Large intestine (tissue), 3 donors: ENCODE measurements around the gene HSPB3. TPM values are rescaled to one million over a fixed set of nuclear protein-coding genes. Genes with fewer than 3 reads are reported as not detected.
"Not testable (repeated sequence)": the region's sequence is repeated elsewhere in the genome, so short reads cannot be mapped to it uniquely, and the experiment has no call there.

Source experiments
- DNase-seq, 2 donors: peaks; one replicate each; pipeline versions ENCODE4 v3.0.0 to v3.0.0-alpha.2; 2013
- H3K27ac ChIP-seq: one replicate; pipeline ENCODE4 v1.5.1; 2013; ENCODE audit warnings: low read length
- H3K27me3 ChIP-seq: 2 replicates; pipeline ENCODE4 v1.6.1; 2013; ENCODE audit warnings: low read length; ENCODE audit not compliant: control insufficient read depth, insufficient read depth
- H3K36me3 ChIP-seq: 2 replicates; pipeline ENCODE4 v1.6.1; 2013; ENCODE audit warnings: low read length; ENCODE audit not compliant: control insufficient read depth, insufficient read depth
- H3K4me1 ChIP-seq: one replicate; pipeline ENCODE4 v1.6.1; 2013; ENCODE audit warnings: low read length; ENCODE audit not compliant: control insufficient read depth, insufficient read depth
- H3K4me3 ChIP-seq: one replicate; pipeline ENCODE4 v1.5.1; 2013; ENCODE audit warnings: low read length
- H3K9me3 ChIP-seq: one replicate; pipeline ENCODE4 v1.6.1; 2013; ENCODE audit warnings: mild to moderate bottlenecking, low read depth, low read length, moderate library complexity; ENCODE audit not compliant: control insufficient read depth
- WGBS: methylation state at CpG from one replicate; pipeline ENCODE4 v1.1.5; 2013; ENCODE audit warnings: low lambda C conversion rate; ENCODE audit not compliant: insufficient coverage; 5-methylcytosine and 5-hydroxymethylcytosine counted together
- polyA plus RNA-seq: library from polyadenylated mRNA; unstranded; fragments of 120-200 nt; gene quantifications from one replicate; pipeline ENCODE4 v1.2.1, GENCODE V29; 2013

HSPB3 gene
- polyA plus RNA-seq, 1 donor, result 0.61 TPM

- DNase-seq, result no peak
- WGBS, result no CpG with 5 or more reads among the region's 1 CpG
- H3K4me1 ChIP-seq, result no peaks in the 10 kb centered on the region
- H3K36me3 ChIP-seq, result no peaks in the 10 kb centered on the region
- no peak overlapping the region for H3K4me3 ChIP-seq
- no peaks in the 10 kb centered on the region for H3K27me3 ChIP-seq
- no peak overlapping the region for H3K27ac ChIP-seq
- H3K9me3 ChIP-seq, result no peaks in the 10 kb centered on the region
Observed at GRCh38 chr5:54477941-54478478, 22.5 kb downstream of the HSPB3 start.

- no peaks in the 10 kb centered on the region for H3K36me3 ChIP-seq
- H3K9me3 ChIP-seq, result no peaks in the 10 kb centered on the region
- DNase-seq, result no peak
- H3K4me3 ChIP-seq, result no peak overlapping the region
- no peak overlapping the region for H3K27ac ChIP-seq
- no peaks in the 10 kb centered on the region for H3K27me3 ChIP-seq
- no peaks in the 10 kb centered on the region for H3K4me1 ChIP-seq
Observed at GRCh38 chr5:54480296-54480695, 24.8 kb downstream of the HSPB3 start.

GRCh38 chr5:54484219-54484894 is 28.9 kb downstream of the HSPB3 start:
- Histone ChIP-seq H3K27ac (no peak overlapping the region), H3K4me3 (no peak overlapping the region), H3K4me1 (no peaks in the 10 kb centered on the region), H3K27me3 (no peaks in the 10 kb centered on the region), H3K9me3 (no peaks in the 10 kb centered on the region), H3K36me3 (no peaks in the 10 kb centered on the region)
- WGBS, result 90% methylated on average over 2 of the region's 5 CpGs
- no peak for DNase-seq

- DNase-seq, H3K9me3 ChIP-seq: not testable (repeated sequence)
Observed at GRCh38 chr5:54485659-54486058, 30.2 kb downstream of the HSPB3 start.

GRCh38 chr5:54489648-54489979 is 34.1 kb downstream of the HSPB3 start:
- not testable (repeated sequence) for H3K27me3 ChIP-seq, H3K9me3 ChIP-seq, H3K4me1 ChIP-seq, DNase-seq, H3K36me3 ChIP-seq, H3K27ac ChIP-seq, H3K4me3 ChIP-seq
- no CpG with 5 or more reads among the region's 2 CpGs for WGBS

More at GRCh38 chr5:54485659-54486058, 30.2 kb downstream of the HSPB3 start:
- not testable (repeated sequence) for H3K27ac ChIP-seq, H3K4me1 ChIP-seq, H3K4me3 ChIP-seq, H3K36me3 ChIP-seq, H3K27me3 ChIP-seq

- Histone ChIP-seq H3K4me1 (no peaks in the 10 kb centered on the region), H3K36me3 (no peaks in the 10 kb centered on the region), H3K27me3 (no peaks in the 10 kb centered on the region), H3K9me3 (no peaks in the 10 kb centered on the region), H3K27ac (no peak overlapping the region), H3K4me3 (no peak overlapping the region)
- no peak for DNase-seq
- WGBS, result no CpG with 5 or more reads among the region's 1 CpG
Observed at GRCh38 chr5:54491326-54491725, 35.8 kb downstream of the HSPB3 start.

GRCh38 chr5:54492178-54492577 is 36.7 kb downstream of the HSPB3 start:
- DNase-seq, result no peak
- no peaks in the 10 kb centered on the region for H3K36me3 ChIP-seq
- WGBS, result no CpG with 5 or more reads among the region's 2 CpGs
- H3K27me3 ChIP-seq, result no peaks in the 10 kb centered on the region
- H3K9me3 ChIP-seq, result no peaks in the 10 kb centered on the region
- no peak overlapping the region for H3K4me3 ChIP-seq
- H3K4me1 ChIP-seq, result no peaks in the 10 kb centered on the region
- H3K27ac ChIP-seq, result no peak overlapping the region

- Histone ChIP-seq H3K4me1 (no peaks in the 10 kb centered on the region), H3K27ac (no peak overlapping the region), H3K4me3 (no peak overlapping the region), H3K36me3 (no peaks in the 10 kb centered on the region), H3K9me3 (no peaks in the 10 kb centered on the region), H3K27me3 (no peaks in the 10 kb centered on the region)
- no peak for DNase-seq
Observed at GRCh38 chr5:54495027-54495426, 39.5 kb downstream of the HSPB3 start.

Other genes starting within 250 kb of the HSPB3 start
- gene ARL15, start 145.1 kb upstream of the HSPB3 start, polyA plus RNA-seq, result 41.5 TPM
- gene SNX18, start 62.1 kb downstream of the HSPB3 start, polyA plus RNA-seq, result 29.1 TPM